H1 (cell line): ENCODE measurements around the gene MSI2. TPM values are rescaled to one million over a fixed set of nuclear protein-coding genes. Genes with fewer than 3 reads are reported as not detected.

Source experiments
- CTCF ChIA-PET: fragments of 300-600 bp; sonication (Branson Sonifier 250); formaldehyde crosslinking; loops from one replicate; lab custom pipeline; 2021; ENCODE audit not compliant: partially characterized antibody; lab: Charles Lee
- POLR2A ChIA-PET: fragments of 300-600 bp; sonication (Branson Sonifier 250); formaldehyde crosslinking; loops from one replicate; lab custom pipeline; 2021; ENCODE audit warnings: inconsistent platforms; ENCODE audit not compliant: partially characterized antibody; lab: Charles Lee
- DNase-seq, 2 experiments: peaks; one replicate each; pipeline versions ENCODE4 v3.0.0 to v3.0.0-alpha.2; 2010 to 2022; ENCODE audit warnings: low spot score in 2 of 2, low read depth in 1 of 2, mixed read lengths in 1 of 2
- FAIRE-seq: peaks from 2 replicates; lab custom pipeline; 2011; peaks lifted over from hg19 to GRCh38; lab: Jason Lieb, UNC
- H2AFZ ChIP-seq: 2 replicates; pipeline ENCODE4 v1.8.1; 2012; ENCODE audit warnings: low read length, inconsistent platforms
- H2AK5ac ChIP-seq: 2 replicates; pipeline ENCODE4 v1.6.1; 2013; ENCODE audit warnings: low read depth, low read length
- H2BK120ac ChIP-seq: replicated peaks from 2 replicates; pipeline ENCODE3; 2013; ENCODE audit warnings: low read depth, low read length, inconsistent platforms
- H2BK12ac ChIP-seq: 2 replicates; pipeline ENCODE4 v1.6.1; 2013; ENCODE audit warnings: low read depth, low read length
- H2BK15ac ChIP-seq: 2 replicates; pipeline ENCODE4 v1.6.1; 2013; ENCODE audit warnings: low read length
- H2BK20ac ChIP-seq: 2 replicates; pipeline ENCODE4 v1.6.1; 2013; ENCODE audit warnings: low read length
- H2BK5ac ChIP-seq: 2 replicates; pipeline ENCODE4 v1.6.1; 2013; ENCODE audit warnings: low read depth, low read length
- H3K14ac ChIP-seq: 2 replicates; pipeline ENCODE4 v1.6.1; 2013; ENCODE audit warnings: inconsistent platforms; ENCODE audit not compliant: insufficient read length
- H3K18ac ChIP-seq: 2 replicates; pipeline ENCODE4 v1.6.1; 2013; ENCODE audit warnings: low read length; ENCODE audit errors: extremely low read depth
- H3K23ac ChIP-seq: 2 replicates; pipeline ENCODE4 v1.6.1; 2013; ENCODE audit warnings: inconsistent platforms; ENCODE audit not compliant: insufficient read length
- H3K23me2 ChIP-seq: 2 replicates; pipeline ENCODE4 v1.6.1; 2013; ENCODE audit warnings: low read depth, low read length
- H3K27ac ChIP-seq: 2 replicates; pipeline ENCODE4 v1.6.1; 2011; ENCODE audit warnings: low read depth, low read length, inconsistent platforms
- H3K27me3 ChIP-seq, 4 experiments: replicated peaks in 1 of 4; 1 replicate in 1 of 4; 2 replicates in 3 of 4; pipeline versions ENCODE4 v1.6.1 to v1.8.1; 2011 to 2013; ENCODE audit warnings: low read length in 3 of 4, mild to moderate bottlenecking in 3 of 4, inconsistent platforms in 2 of 4, mixed read lengths in 2 of 4, moderate library complexity in 1 of 4; ENCODE audit not compliant: control insufficient read depth in 3 of 4, insufficient read depth in 3 of 4; ENCODE audit errors: extremely low read depth in 1 of 4
- H3K36me3 ChIP-seq, 4 experiments: 2 replicates each; pipeline versions ENCODE4 v1.6.1 to v1.8.1; 2011 to 2013; ENCODE audit warnings: mild to moderate bottlenecking in 4 of 4, low read length in 3 of 4, moderate library complexity in 2 of 4, control low read depth in 1 of 4, inconsistent platforms in 1 of 4; ENCODE audit not compliant: insufficient read depth in 4 of 4, control insufficient read depth in 2 of 4
- H3K4ac ChIP-seq: replicated peaks from 2 replicates; pipeline ENCODE3; 2013; ENCODE audit warnings: low read length, low read depth, mixed read lengths, inconsistent platforms; ENCODE audit not compliant: insufficient read length
- H3K4me1 ChIP-seq, 4 experiments: replicated peaks in 1 of 4; 1 replicate in 1 of 4; 2 replicates in 3 of 4; pipeline versions ENCODE4 v1.6.1 to v1.8.1; 2011 to 2013; ENCODE audit warnings: low read length in 3 of 4, inconsistent platforms in 2 of 4, mixed read lengths in 1 of 4; ENCODE audit not compliant: insufficient read depth in 4 of 4, control insufficient read depth in 3 of 4
- H3K4me2 ChIP-seq, 2 experiments: 2 replicates each; pipeline versions ENCODE4 v1.6.1 to v1.8.1; 2011 to 2013; ENCODE audit warnings: low read depth in 2 of 2, low read length in 2 of 2, control low read depth in 1 of 2, inconsistent platforms in 1 of 2, mild to moderate bottlenecking in 1 of 2; ENCODE audit not compliant: insufficient read depth in 1 of 2
- H3K4me3 ChIP-seq, 4 experiments: fragments of 200-600, 300-600 bp in 1 of 4; sonication (generic), shearing (Covaris generic), sonication (Bioruptor Twin) in 1 of 4; 2 replicates each; pipeline versions ENCODE4 v1.5.1 to v1.8.1; 2011 to 2016; ENCODE audit warnings: low read length in 4 of 4, low read depth in 3 of 4, control low read depth in 2 of 4, inconsistent platforms in 2 of 4, mild to moderate bottlenecking in 2 of 4, mixed read lengths in 1 of 4, moderate library complexity in 1 of 4; ENCODE audit not compliant: insufficient read depth in 2 of 4; ENCODE audit errors: extremely low read depth in 1 of 4
- H3K56ac ChIP-seq: replicated peaks from 2 replicates; pipeline ENCODE3; 2013; ENCODE audit warnings: low read depth, mild to moderate bottlenecking, mixed read lengths, low read length, inconsistent platforms; ENCODE audit not compliant: insufficient read length
- H3K79me1 ChIP-seq: 2 replicates; pipeline ENCODE4 v1.6.1; 2013; ENCODE audit warnings: low read depth, low read length, control low read depth
- H3K79me2 ChIP-seq, 2 experiments: 2 replicates each; pipeline versions ENCODE4 v1.6.1 to v1.8.1; 2012 to 2013; ENCODE audit warnings: low read length in 2 of 2, mild to moderate bottlenecking in 2 of 2, inconsistent platforms in 1 of 2; ENCODE audit not compliant: insufficient read depth in 2 of 2, control insufficient read depth in 1 of 2
- H3K9ac ChIP-seq, 4 experiments: replicated peaks in 1 of 4; 1 replicate in 1 of 4; 2 replicates in 3 of 4; pipeline versions ENCODE4 v1.6.1 to v1.8.1; 2011 to 2013; ENCODE audit warnings: low read depth in 3 of 4, low read length in 3 of 4, control low read depth in 2 of 4, mild to moderate bottlenecking in 2 of 4, moderate library complexity in 2 of 4, inconsistent platforms in 1 of 4; ENCODE audit errors: extremely low read depth in 1 of 4
- H3K9me3 ChIP-seq, 2 experiments: 2 replicates each; pipeline versions ENCODE4 v1.6.1 to v1.8.1; 2012 to 2013; ENCODE audit warnings: mild to moderate bottlenecking in 2 of 2, moderate library complexity in 2 of 2, control low read depth in 1 of 2, inconsistent platforms in 1 of 2, low read depth in 1 of 2, low read length in 1 of 2, mixed read lengths in 1 of 2; ENCODE audit not compliant: insufficient read depth in 2 of 2
- H4K20me1 ChIP-seq, 2 experiments: replicated peaks in 1 of 2; 2 replicates each; pipeline versions ENCODE3 to v1.8.1; 2011 to 2013; ENCODE audit warnings: inconsistent platforms in 2 of 2, low read length in 2 of 2, mild to moderate bottlenecking in 1 of 2; ENCODE audit not compliant: insufficient read depth in 2 of 2, control insufficient read depth in 1 of 2
- H4K5ac ChIP-seq: 2 replicates; pipeline ENCODE4 v1.6.1; 2013; ENCODE audit warnings: low read length, low read depth, mixed read lengths, inconsistent platforms; ENCODE audit not compliant: insufficient read length
- H4K8ac ChIP-seq: 2 replicates; pipeline ENCODE4 v1.8.0; 2013; ENCODE audit warnings: mild to moderate bottlenecking, moderate library complexity, low read length, inconsistent platforms; ENCODE audit not compliant: insufficient read depth; ENCODE audit errors: extremely low read depth
- H4K91ac ChIP-seq: replicated peaks from 2 replicates; pipeline ENCODE3; 2013; ENCODE audit warnings: low read length, mixed read lengths, inconsistent platforms; ENCODE audit not compliant: insufficient read length
- CHD2 ChIP-seq: IDR thresholded peaks from 2 replicates; pipeline ENCODE4 v1.6.1; 2012; ENCODE audit warnings: low read length, improper control_type of control experiment
- GABPA ChIP-seq: IDR thresholded peaks from 2 replicates; pipeline ENCODE4 v1.6.1; 2011; ENCODE audit warnings: mild to moderate bottlenecking, low read length, moderate library complexity, borderline replicate concordance; ENCODE audit not compliant: insufficient read depth
- KDM4A ChIP-seq: IDR thresholded peaks from one replicate; pipeline ENCODE4 v1.7.1; 2012; ENCODE audit warnings: low read depth, mild to moderate bottlenecking, moderate library complexity, low read length, inconsistent platforms; ENCODE audit not compliant: severe bottlenecking
- TCF12 ChIP-seq: IDR thresholded peaks from 2 replicates; pipeline ENCODE4 v1.6.1; 2011; ENCODE audit warnings: low read depth, mild to moderate bottlenecking, low read length
- WGBS, 2 experiments: shearing (Covaris generic) in 1 of 2; methylation state at CpG; one replicate each; pipeline versions ENCODE4 v1.1.6 to v1.1.7; 2013 to 2015; ENCODE audit warnings: low lambda C conversion rate in 2 of 2, mixed read lengths in 2 of 2, inconsistent platforms in 1 of 2, low coverage in 1 of 2, missing lambda C conversion rate in 1 of 2; ENCODE audit not compliant: insufficient replicate concordance in 2 of 2, insufficient coverage in 1 of 2, insufficient read length in 1 of 2; ENCODE audit errors: extremely low coverage in 1 of 2, missing lambda C conversion rate in 1 of 2; 5-methylcytosine and 5-hydroxymethylcytosine counted together
- polyA plus RNA-seq, 7 experiments: library from polyadenylated mRNA; depleted of rRNA in 3 of 7; stranded (reverse) in 5 of 7; unstranded in 2 of 7; fragments of >200 nt in 5 of 7; fragments of 200-250 nt in 2 of 7; gene quantifications; 1 replicate in 5 of 7; 2 replicates in 1 of 7; 4 replicates in 1 of 7; pipeline versions ENCODE4 v1.2.1 to v1.2.3, GENCODE V29; 2011 to 2013; ENCODE audit warnings: missing spikeins in 2 of 7, mixed read lengths in 2 of 7
- total RNA-seq: library from RNA; stranded (reverse); fragmentation: NEBNext Ultra II Directional; extraction: Animal tissue kit (Norgen Biotek cat#: 25700); gene quantifications from 2 replicates; pipeline ENCODE4 v1.2.1, GENCODE V29; 2021
- TF ChIP-seq, protein P1 (sequence below): IDR thresholded peaks from 2 replicates; pipeline ENCODE4 v1.6.1; 2012; ENCODE audit warnings: inconsistent platforms
- TF ChIP-seq, protein P2 (sequence below): IDR thresholded peaks from 2 replicates; pipeline ENCODE4 v1.6.1; 2011; ENCODE audit warnings: low read length, improper control_type of control experiment

The MSI2 gene
- total and polyA plus RNA-seq, 2 of the 8 experiments (the other 6 are each of a cell fraction or from before 2014, with no cell fraction given), result 36.7 to 80.6 TPM

GRCh38 chr17:57544834-57545463, 288.6 kb downstream of the MSI2 start:
- H3K27ac ChIP-seq, result no peak overlapping the region
- no peak overlapping the region for H4K5ac ChIP-seq
- H3K79me1 ChIP-seq, result peaks cover 4% of the 10 kb centered on the region; the same call in 1 of the 2 replicates
- no peak for TF ChIP-seq TCF12
- no peak for TF ChIP-seq GABPA
- TF ChIP-seq, protein P1, sequence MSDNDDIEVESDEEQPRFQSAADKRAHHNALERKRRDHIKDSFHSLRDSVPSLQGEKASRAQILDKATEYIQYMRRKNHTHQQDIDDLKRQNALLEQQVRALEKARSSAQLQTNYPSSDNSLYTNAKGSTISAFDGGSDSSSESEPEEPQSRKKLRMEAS, result no peak
- TF ChIP-seq CHD2, result no peak
- no peak for TF ChIP-seq KDM4A
- TF ChIP-seq, protein P2, sequence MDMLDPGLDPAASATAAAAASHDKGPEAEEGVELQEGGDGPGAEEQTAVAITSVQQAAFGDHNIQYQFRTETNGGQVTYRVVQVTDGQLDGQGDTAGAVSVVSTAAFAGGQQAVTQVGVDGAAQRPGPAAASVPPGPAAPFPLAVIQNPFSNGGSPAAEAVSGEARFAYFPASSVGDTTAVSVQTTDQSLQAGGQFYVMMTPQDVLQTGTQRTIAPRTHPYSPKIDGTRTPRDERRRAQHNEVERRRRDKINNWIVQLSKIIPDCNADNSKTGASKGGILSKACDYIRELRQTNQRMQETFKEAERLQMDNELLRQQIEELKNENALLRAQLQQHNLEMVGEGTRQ, result no peak
- H3K23ac ChIP-seq, result no peak overlapping the region
- H3K56ac ChIP-seq, result no peak overlapping the region
- H3K4me2 ChIP-seq, result no peak overlapping the region
- H4K20me1 ChIP-seq, result peaks cover 2 to 3% of the 10 kb centered on the region in 2 experiments
- FAIRE-seq (no peak), DNase-seq (no peak)
- H3K79me2 ChIP-seq, result no peaks in the 10 kb centered on the region; a peak in 1 of 4 replicates
- H2BK15ac ChIP-seq, result no peak overlapping the region
- 91% methylated on average over 7 of the region's 7 CpGs; no CpG with 5 or more reads in 1 of the 2 experiments for whole genome bisulfite sequencing, 2 experiments
- no peak overlapping the region for H2BK120ac ChIP-seq
- no peak overlapping the region for H2AK5ac ChIP-seq
- peaks cover 0 to 2% (median 0%) of the 10 kb centered on the region in 4 experiments; a peak in 1 of 8 replicates for H3K36me3 ChIP-seq
- CTCF ChIA-PET, result interaction anchor here (0.7 to 1.4 kb wide), 2 partner anchors 113 to 259 kb away, joined by 3 to 4 read pairs; no protein-coding TSS in a partner anchor
- no peak overlapping the region for H3K14ac ChIP-seq
- no peak overlapping the region for H4K8ac ChIP-seq
- H4K91ac ChIP-seq, result no peak overlapping the region
- no peak overlapping the region for H3K18ac ChIP-seq
- H3K9ac ChIP-seq, result no peak overlapping the region
- H3K9me3 ChIP-seq, result no peaks in the 10 kb centered on the region
- H3K23me2 ChIP-seq, result no peaks in the 10 kb centered on the region
- no peak overlapping the region for H3K4ac ChIP-seq
- POLR2A ChIA-PET, result no interaction called here
- peaks cover 6 to 30% (median 18%) of the 10 kb centered on the region in 4 experiments for H3K4me1 ChIP-seq
- H2BK5ac ChIP-seq, result no peak overlapping the region
- no peak overlapping the region for H2AFZ ChIP-seq
- no peak overlapping the region for H2BK20ac ChIP-seq
- H3K27me3 ChIP-seq, result no peaks in the 10 kb centered on the region
- H3K4me3 ChIP-seq, result no peak overlapping the region
- no peak overlapping the region for H2BK12ac ChIP-seq
